GM23338 (cell line): ENCODE data around the gene DAPK2. TPM values are rescaled to one million over a fixed set of nuclear protein-coding genes. Genes with fewer than 3 reads are reported as not detected.

ENCODE experiments used
- CTCF ChIP-seq, 2 experiments: fragments of 200-600 bp in 1 of 2; sonication (generic) in 1 of 2; conservative IDR thresholded peaks; 2 replicates each; pipeline versions ENCODE4 v1.5.1 to v1.6.1; 2016 to 2017; ENCODE audit warnings: antibody characterized with exemption in 2 of 2, low read depth in 2 of 2, mild to moderate bottlenecking in 2 of 2, moderate library complexity in 1 of 2
- ETS1 ChIP-seq: IDR thresholded peaks from 2 replicates; pipeline ENCODE4 v1.6.1; 2016; ENCODE audit warnings: antibody characterized with exemption
- EZH2 ChIP-seq: fragments of 200-600 bp; sonication (generic); IDR thresholded peaks from one replicate; pipeline ENCODE4 v1.8.0; 2017; ENCODE audit warnings: antibody characterized with exemption, mild to moderate bottlenecking, low read depth; ENCODE audit not compliant: unreplicated experiment
- EZH2phosphoT487 ChIP-seq: fragments of 200-600 bp; sonication (generic); IDR thresholded peaks from one replicate; pipeline ENCODE4 v1.8.1; 2018; ENCODE audit warnings: antibody characterized with exemption; ENCODE audit not compliant: unreplicated experiment
- JUNB ChIP-seq: IDR thresholded peaks from one replicate; pipeline ENCODE4 v1.6.1; 2016; ENCODE audit warnings: antibody characterized with exemption; ENCODE audit not compliant: unreplicated experiment
- POLR2AphosphoS5 ChIP-seq: IDR thresholded peaks from 2 replicates; pipeline ENCODE4 v1.6.1; 2016; ENCODE audit warnings: antibody characterized with exemption, low read depth
- STAT1 ChIP-seq: IDR thresholded peaks from one replicate; pipeline ENCODE4 v1.6.1; 2016; ENCODE audit warnings: antibody characterized with exemption; ENCODE audit not compliant: unreplicated experiment
- ZNF114 ChIP-seq: fragments of 250-450 bp; sonication (Bioruptor Pico); IDR thresholded peaks from 2 replicates; pipeline ENCODE4 v1.5.0; 2020; ENCODE audit warnings: mild to moderate bottlenecking, moderate library complexity
- ZNF331 ChIP-seq: fragments of 250-450 bp; sonication (Bioruptor Pico); IDR thresholded peaks from 2 replicates; pipeline ENCODE4 v1.5.0; 2020; ENCODE audit warnings: low read depth, mild to moderate bottlenecking, moderate library complexity
- ZNF462 ChIP-seq: fragments of 250-450 bp; sonication (Bioruptor Pico); IDR thresholded peaks from 2 replicates; pipeline ENCODE4 v1.5.0; 2020; ENCODE audit warnings: mild to moderate bottlenecking, moderate library complexity
- polyA plus RNA-seq: library from polyadenylated mRNA; unstranded; fragments of >200 nt; fragmentation: Nextera tagmentation; extraction: Ambion mirVana; gene quantifications from 2 replicates; pipeline ENCODE4 v1.2.1, GENCODE V29; 2016
- total RNA-seq: library from RNA; depleted of rRNA; stranded (reverse); fragments of >200 nt; shearing (Covaris generic); gene quantifications from 2 replicates; pipeline ENCODE4 v1.2.3, GENCODE V29; 2014

DAPK2 gene
- total and polyA plus RNA-seq, 2 experiments from 2014 or later = 1.6 to 3.1 TPM

GRCh38 chr15:64023220-64023619 lies 23.1 kb downstream of the DAPK2 start (continued):
- TF ChIP-seq ZNF462 (CRISPR knock-in tag) (no peak), JUNB (no peak), EZH2 (no peak), POLR2AphosphoS5 (no peak), ZNF331 (CRISPR knock-in tag) (no peak), STAT1 (no peak), ZNF114 (no peak), EZH2phosphoT487 (no peak), ETS1 (no peak), CTCF (conservative IDR thresholded peaks at IDR 0.05; ENCODE audit: low read depth in 2 of 2) (no peak)
